T-cell (primary cell): ENCODE results near the gene PLXNB3. TPM values are rescaled to one million over a fixed set of nuclear protein-coding genes. Genes with fewer than 3 reads are reported as not detected.
A peak's percentile ranks its signal among the peaks of the same experiment; 100 is the strongest.

Source experiments
- ATAC-seq, 4 experiments: fragments of 200-7000 bp in 3 of 4; fragments of 150-1000 bp in 1 of 4; cut with Tn5 transposase; replicated peaks in 1 of 4; 1 replicate in 3 of 4; 2 replicates in 1 of 4; pipeline ENCODE4 v1.10.0; 2021; ENCODE audit warnings: moderate library complexity in 3 of 4, mild to moderate bottlenecking in 2 of 4, moderate number of reproducible peaks in 1 of 4
- CTCF ChIA-PET, 2 donors: fragments of 300-600 bp; sonication (Branson Sonifier 250); formaldehyde crosslinking; loops; one replicate each; lab custom pipeline; 2022; ENCODE audit warnings: antibody characterized with exemption in 2 of 2; lab: Charles Lee
- POLR2A ChIA-PET, 2 donors: fragments of 300-600 bp; sonication (Branson Sonifier 250); formaldehyde crosslinking; loops; one replicate each; lab custom pipeline; 2022; ENCODE audit warnings: antibody characterized with exemption in 2 of 2; lab: Charles Lee
- DNase-seq, 35 experiments: peaks; one replicate each; pipeline versions ENCODE4 v3.0.0 to v3.0.0-alpha.2; 2013 to 2023
- H3K27ac ChIP-seq: one replicate; pipeline ENCODE4 v1.5.1; 2013; ENCODE audit warnings: low read length
- H3K27me3 ChIP-seq, 2 experiments: replicated peaks in 1 of 2; 1 replicate in 1 of 2; 2 replicates in 1 of 2; pipeline versions ENCODE4 v1.6.1 to v1.7.0; 2013; ENCODE audit warnings: low read length in 1 of 2, mixed read lengths in 1 of 2; ENCODE audit not compliant: control insufficient read depth in 2 of 2, insufficient read depth in 2 of 2; ENCODE audit errors: extremely low read depth in 1 of 2
- H3K36me3 ChIP-seq, 2 donors: 1 replicate in 1 of 2; 2 replicates in 1 of 2; pipeline versions ENCODE4 v1.6.1 to v1.7.0; 2013; ENCODE audit warnings: low read length in 1 of 2; ENCODE audit not compliant: control insufficient read depth in 2 of 2, insufficient read depth in 1 of 2; ENCODE audit errors: extremely low read depth in 1 of 2
- H3K4me1 ChIP-seq, 2 experiments: 1 replicate in 1 of 2; 2 replicates in 1 of 2; pipeline versions ENCODE4 v1.6.1 to v1.7.0; 2013; ENCODE audit warnings: low read length in 2 of 2, mixed read lengths in 1 of 2; ENCODE audit not compliant: insufficient read depth in 2 of 2, control insufficient read depth in 1 of 2; ENCODE audit errors: extremely low read depth in 1 of 2
- H3K4me3 ChIP-seq, 2 donors: 1 replicate in 1 of 2; 2 replicates in 1 of 2; pipeline versions ENCODE4 v1.5.1 to v1.7.0; 2013; ENCODE audit warnings: mild to moderate bottlenecking in 2 of 2, low read length in 1 of 2, moderate library complexity in 1 of 2; ENCODE audit not compliant: control insufficient read depth in 1 of 2; ENCODE audit errors: extremely low read depth in 1 of 2
- H3K9me3 ChIP-seq: 2 replicates; pipeline ENCODE4 v1.7.0; 2013
- H3K27ac Mint-ChIP-seq, 2 donors: one replicate each; pipeline ENCODE4 v1.8.0; 2020 to 2021; ENCODE audit warnings: mild to moderate bottlenecking in 2 of 2, mixed read lengths in 2 of 2
- H3K27me3 Mint-ChIP-seq, 2 donors: one replicate each; pipeline ENCODE4 v1.8.0; 2021 to 2022; ENCODE audit warnings: mixed read lengths in 2 of 2
- H3K36me3 Mint-ChIP-seq: one replicate; pipeline ENCODE4 v1.8.0; 2021; ENCODE audit warnings: mixed read lengths
- H3K4me1 Mint-ChIP-seq, 3 donors: one replicate each; pipeline ENCODE4 v1.8.0; 2020 to 2022; ENCODE audit warnings: mixed read lengths in 3 of 3, mild to moderate bottlenecking in 1 of 3
- H3K4me3 Mint-ChIP-seq, 3 donors: one replicate each; pipeline ENCODE4 v1.8.0; 2020 to 2022; ENCODE audit warnings: mild to moderate bottlenecking in 3 of 3, mixed read lengths in 3 of 3, moderate library complexity in 3 of 3
- H3K9me3 Mint-ChIP-seq, 3 donors: one replicate each; pipeline ENCODE4 v1.8.0; 2020 to 2022; ENCODE audit warnings: mixed read lengths in 3 of 3
- WGBS: methylation state at CpG from one replicate; pipeline ENCODE4 v1.1.5; 2013; ENCODE audit warnings: missing lambda C conversion rate; ENCODE audit not compliant: insufficient coverage; 5-methylcytosine and 5-hydroxymethylcytosine counted together
- total RNA-seq, 35 experiments: library from RNA in 6 of 35; stranded (reverse) in 6 of 35; fragments of 120-200 nt in 1 of 35; gene quantifications; one replicate each; pipeline versions ENCODE4 v1.2.1 to v1.2.4 and lab custom pipeline; 2013 to 2026

Gene PLXNB3
- total RNA-seq, 5 donors from 2014 or later (not counting 1 experiment from before 2014, with no cell fraction given) = 0.28 to 0.47 (median 0.43) TPM; not detected in 1

- CTCF ChIA-PET = interaction anchor here in 1 of 2 donors (0.9 kb wide), 1 partner anchor 133 kb away, joined by 4 read pairs; no protein-coding TSS in a partner anchor
- Histone ChIP-seq H3K4me3 (peak overlapping the region; percentile 48 to 76), H3K27me3 (no peaks in the 10 kb centered on the region), H3K36me3 (peaks cover 0 to 11% of the 10 kb centered on the region in 2 donors), H3K27ac (peak overlapping the region; percentile 49), H3K9me3 (no peaks in the 10 kb centered on the region), H3K4me1 (peaks cover 0 to 54% of the 10 kb centered on the region in 2 experiments)
- no peaks in the 10 kb centered on the region for H3K27me3 Mint-ChIP-seq
- peak overlapping the region; percentile 73 to 80 for H3K27ac Mint-ChIP-seq
- H3K36me3 Mint-ChIP-seq = no peaks in the 10 kb centered on the region
- WGBS = 4% methylated on average over 21 of the region's 47 CpGs
- H3K4me3 Mint-ChIP-seq = peak overlapping the region; percentile 85 to 91 (median 91)
- peak in 8 of 35 experiments; percentile 3 to 14 (median 8) for DNase-seq
- H3K4me1 Mint-ChIP-seq = peaks cover 26 to 35% (median 28%) of the 10 kb centered on the region in 3 donors
- no peaks in the 10 kb centered on the region for H3K9me3 Mint-ChIP-seq
- POLR2A ChIA-PET = no interaction called here
- peak in 3 of 4 experiments; percentile 6 to 10 (median 8) for ATAC-seq
Measured at GRCh38 chrX:153794897-153795816, 31.1 kb downstream of the PLXNB3 start.

GRCh38 chrX:153797415-153798015 is 33.5 kb downstream of the PLXNB3 start:
- POLR2A ChIA-PET = no interaction called here

GRCh38 chrX:153799326-153799725 is 35.3 kb downstream of the PLXNB3 start:
- H3K36me3 ChIP-seq = peaks cover 0 to 4% of the 10 kb centered on the region in 2 donors
- no CpG with 5 or more reads among the region's 5 CpGs for WGBS
- ChIA-PET POLR2A (interaction anchor here in 1 of 2 donors (0.6 kb wide), 1 partner anchor 123 kb away, joined by 4 read pairs; no protein-coding TSS in a partner anchor), CTCF (interaction anchor here in 1 of 2 donors (0.5 kb wide), 1 partner anchor 214 kb away, joined by 4 read pairs; no protein-coding TSS in a partner anchor)
- no peaks in the 10 kb centered on the region for H3K27me3 ChIP-seq
- Mint-ChIP-seq H3K36me3 (no peaks in the 10 kb centered on the region), H3K9me3 (no peaks in the 10 kb centered on the region), H3K4me3 (no peak overlapping the region), H3K4me1 (peaks cover 16 to 18% (median 17%) of the 10 kb centered on the region in 3 donors), H3K27ac (no peak overlapping the region), H3K27me3 (no peaks in the 10 kb centered on the region)
- ATAC-seq (no peak), DNase-seq (no peak)
- H3K4me3 ChIP-seq = no peak overlapping the region
- peaks cover 0 to 29% of the 10 kb centered on the region in 2 experiments for H3K4me1 ChIP-seq
- no peaks in the 10 kb centered on the region for H3K9me3 ChIP-seq
- no peak overlapping the region for H3K27ac ChIP-seq

More at GRCh38 chrX:153797415-153798015, 33.5 kb downstream of the PLXNB3 start:
- no peak overlapping the region for H3K27ac Mint-ChIP-seq
- peaks cover 0 to 41% of the 10 kb centered on the region in 2 experiments for H3K4me1 ChIP-seq
- ATAC-seq = no peak
- H3K4me3 ChIP-seq = no peak overlapping the region
- CTCF ChIA-PET = no interaction called here
- 100% methylated on average over 1 of the region's 15 CpGs for WGBS
- peaks cover 0 to 4% of the 10 kb centered on the region in 2 donors for H3K36me3 ChIP-seq
- peak overlapping the region in 1 of 3 donors; percentile 85 for H3K4me3 Mint-ChIP-seq
- peaks cover 25 to 26% (median 25%) of the 10 kb centered on the region in 3 donors for H3K4me1 Mint-ChIP-seq
- no peaks in the 10 kb centered on the region for H3K9me3 Mint-ChIP-seq
- no peak for DNase-seq
- H3K36me3 Mint-ChIP-seq = no peaks in the 10 kb centered on the region
- no peaks in the 10 kb centered on the region for H3K9me3 ChIP-seq
- no peak overlapping the region for H3K27ac ChIP-seq
- H3K27me3 ChIP-seq = no peaks in the 10 kb centered on the region
- no peaks in the 10 kb centered on the region for H3K27me3 Mint-ChIP-seq

DNA sequence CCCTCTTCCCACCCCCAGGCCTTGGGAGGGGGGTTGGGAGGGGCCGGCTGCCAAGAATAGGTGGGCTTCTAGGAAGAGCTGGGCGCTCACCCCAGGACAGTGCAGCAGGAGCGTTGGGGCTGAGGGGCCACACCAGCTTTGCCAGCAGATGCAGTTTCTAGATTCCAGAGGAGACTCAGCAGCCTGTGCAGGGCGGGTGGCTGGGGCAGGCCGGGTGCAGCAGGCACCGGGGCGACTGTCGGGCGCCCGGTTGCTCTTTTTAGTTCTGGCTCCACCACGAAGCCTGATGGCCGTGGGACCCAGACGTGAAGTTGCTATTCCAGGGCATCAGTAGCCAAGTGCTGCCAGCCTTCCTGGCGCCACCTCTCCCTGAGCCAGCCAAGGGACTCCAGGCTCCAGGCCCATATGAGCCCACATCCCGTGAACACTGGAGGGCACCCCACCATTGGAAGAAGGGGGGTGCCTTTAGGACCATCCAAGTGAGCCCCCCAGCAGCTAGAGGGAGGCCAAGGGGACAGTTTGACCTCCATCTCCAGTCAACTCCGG is 36.2 kb downstream of the PLXNB3 start:
- CTCF ChIA-PET = no interaction called here
- no peaks in the 10 kb centered on the region for H3K36me3 Mint-ChIP-seq

GRCh38 chrX:153800746-153801145 is 36.7 kb downstream of the PLXNB3 start:
- ATAC-seq = no peak
- POLR2A ChIA-PET = no interaction called here

More for the DNA sequence above, 36.2 kb downstream of the PLXNB3 start:
- ATAC-seq (no peak), DNase-seq (no peak)
- Mint-ChIP-seq H3K9me3 (no peaks in the 10 kb centered on the region), H3K27me3 (no peaks in the 10 kb centered on the region), H3K27ac (no peak overlapping the region), H3K4me3 (no peak overlapping the region), H3K4me1 (peaks cover 12 to 16% (median 15%) of the 10 kb centered on the region in 3 donors)
- Histone ChIP-seq H3K27me3 (no peaks in the 10 kb centered on the region), H3K9me3 (no peaks in the 10 kb centered on the region), H3K36me3 (peaks cover 0 to 4% of the 10 kb centered on the region in 2 donors), H3K4me1 (peaks cover 0 to 24% of the 10 kb centered on the region in 2 experiments), H3K27ac (no peak overlapping the region), H3K4me3 (no peak overlapping the region)
- POLR2A ChIA-PET = no interaction called here
- 92% methylated on average over 11 of the region's 16 CpGs for WGBS

GRCh38 chrX:153801669-153802068 is 37.6 kb downstream of the PLXNB3 start:
- Histone ChIP-seq H3K36me3 (peaks cover 0 to 3% of the 10 kb centered on the region in 2 donors), H3K9me3 (no peaks in the 10 kb centered on the region), H3K4me3 (no peak overlapping the region), H3K4me1 (peaks cover 0 to 10% of the 10 kb centered on the region in 2 experiments), H3K27ac (no peak overlapping the region), H3K27me3 (no peaks in the 10 kb centered on the region)
- Mint-ChIP-seq H3K4me3 (no peak overlapping the region), H3K4me1 (peaks cover 1 to 5% (median 5%) of the 10 kb centered on the region in 3 donors), H3K36me3 (no peaks in the 10 kb centered on the region), H3K27me3 (no peaks in the 10 kb centered on the region), H3K27ac (no peak overlapping the region), H3K9me3 (no peaks in the 10 kb centered on the region)
- CTCF ChIA-PET = no interaction called here
- ATAC-seq (no peak), DNase-seq (no peak)
- 80% methylated on average over 2 of the region's 8 CpGs for WGBS
- POLR2A ChIA-PET = no interaction called here

More at GRCh38 chrX:153800746-153801145, 36.7 kb downstream of the PLXNB3 start:
- Mint-ChIP-seq H3K4me1 (peaks cover 10 to 14% (median 13%) of the 10 kb centered on the region in 3 donors), H3K27ac (no peak overlapping the region), H3K27me3 (no peaks in the 10 kb centered on the region), H3K36me3 (no peaks in the 10 kb centered on the region), H3K9me3 (no peaks in the 10 kb centered on the region), H3K4me3 (no peak overlapping the region)
- H3K4me1 ChIP-seq = peaks cover 0 to 19% of the 10 kb centered on the region in 2 experiments
- WGBS = 100% methylated on average over 1 of the region's 7 CpGs
- peaks cover 0 to 4% of the 10 kb centered on the region in 2 donors for H3K36me3 ChIP-seq
- no peaks in the 10 kb centered on the region for H3K9me3 ChIP-seq
- no peaks in the 10 kb centered on the region for H3K27me3 ChIP-seq
- CTCF ChIA-PET = no interaction called here
- H3K4me3 ChIP-seq = no peak overlapping the region
- DNase-seq = no peak
- no peak overlapping the region for H3K27ac ChIP-seq
